ENCODE measurements around the gene PPTC7.
"Not testable (repeated sequence)": the region's sequence is repeated elsewhere in the genome, so short reads cannot be mapped to it uniquely, and the experiment has no call there.

The PPTC7 gene

GRCh38 chr12:110582276-110583136 lies 612 bp downstream of the PPTC7 start:
- peak; percentile 83 for DNase-seq

GRCh38 chr12:110581931-110582275 lies 1.2 kb downstream of the PPTC7 start:
- DNase-seq = no peak

- DNase-seq = no peak
Measured at GRCh38 chr12:110579535-110580253, 3.4 kb downstream of the PPTC7 start.

GRCh38 chr12:110578694-110579534 lies 4.2 kb downstream of the PPTC7 start:
- DNase-seq = no peak

GRCh38 chr12:110577864-110578693 lies 5.0 kb downstream of the PPTC7 start:
- DNase-seq = no peak

GRCh38 chr12:110576504-110576903 lies 6.6 kb downstream of the PPTC7 start:
- DNase-seq = no peak

GRCh38 chr12:110575326-110575725 lies 7.8 kb downstream of the PPTC7 start:
- no peak for DNase-seq

- not testable (repeated sequence) for DNase-seq
Measured at GRCh38 chr12:110574717-110575230, 8.3 kb downstream of the PPTC7 start.

GRCh38 chr12:110574044-110574443 lies 9.1 kb downstream of the PPTC7 start:
- DNase-seq = no peak

- DNase-seq = not testable (repeated sequence)
Measured at GRCh38 chr12:110570798-110571197, 12.3 kb downstream of the PPTC7 start.

- not testable (repeated sequence) for DNase-seq
Measured at GRCh38 chr12:110569838-110570237, 13.3 kb downstream of the PPTC7 start.

- DNase-seq = no peak
Measured at GRCh38 chr12:110568752-110569151, 14.4 kb downstream of the PPTC7 start.

- DNase-seq = no peak
Measured at GRCh38 chr12:110566993-110567392, 16.1 kb downstream of the PPTC7 start.

GRCh38 chr12:110565894-110566871 lies 16.9 kb downstream of the PPTC7 start:
- no peak for DNase-seq

GRCh38 chr12:110564471-110564991 lies 18.6 kb downstream of the PPTC7 start:
- no peak for DNase-seq

GRCh38 chr12:110563702-110564470 lies 19.2 kb downstream of the PPTC7 start:
- no peak for DNase-seq

GRCh38 chr12:110562386-110562785 lies 20.7 kb downstream of the PPTC7 start:
- not testable (repeated sequence) for DNase-seq

GRCh38 chr12:110561471-110562201 lies 21.5 kb downstream of the PPTC7 start:
- DNase-seq = no peak

- no peak for DNase-seq
Measured at GRCh38 chr12:110560946-110561345, 22.2 kb downstream of the PPTC7 start.
